CD4-positive, alpha-beta T cell treated with Interleukin-4 for 1 hour (primary cell): ENCODE measurements around the gene PLCL1.

Experiments used
- DNase-seq, 2 donors: peaks; one replicate each; pipeline ENCODE4 v3.0.0-alpha.2; 2020 to 2022

Gene PLCL1

GRCh38 chr2:197929886-197930227, 125.5 kb downstream of the PLCL1 start:
- DNase-seq = no peak

GRCh38 chr2:197930570-197931278, 126.3 kb downstream of the PLCL1 start:
- no peak for DNase-seq

GRCh38 chr2:197931661-197932312, 127.4 kb downstream of the PLCL1 start:
- no peak for DNase-seq

DNA sequence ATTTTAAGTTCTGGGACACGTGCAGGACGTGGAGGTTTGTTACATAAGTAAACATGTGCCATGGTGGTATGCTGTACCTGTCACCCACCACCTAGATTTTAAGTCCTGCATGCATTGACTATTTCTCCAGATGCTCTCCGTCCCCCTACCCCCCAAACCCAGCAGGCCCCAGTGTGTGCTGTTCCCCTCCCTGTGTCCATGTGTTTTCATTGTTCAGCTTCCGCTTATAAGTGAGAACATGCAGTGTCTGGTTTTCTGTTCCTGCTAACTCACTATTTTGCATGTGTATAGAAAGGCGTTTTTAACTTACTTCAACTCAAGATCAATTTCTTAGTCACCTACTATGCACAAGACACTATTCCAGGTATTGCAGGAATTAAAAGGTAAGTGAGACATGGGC, 128.0 kb downstream of the PLCL1 start:
- DNase-seq = no peak

DNA sequence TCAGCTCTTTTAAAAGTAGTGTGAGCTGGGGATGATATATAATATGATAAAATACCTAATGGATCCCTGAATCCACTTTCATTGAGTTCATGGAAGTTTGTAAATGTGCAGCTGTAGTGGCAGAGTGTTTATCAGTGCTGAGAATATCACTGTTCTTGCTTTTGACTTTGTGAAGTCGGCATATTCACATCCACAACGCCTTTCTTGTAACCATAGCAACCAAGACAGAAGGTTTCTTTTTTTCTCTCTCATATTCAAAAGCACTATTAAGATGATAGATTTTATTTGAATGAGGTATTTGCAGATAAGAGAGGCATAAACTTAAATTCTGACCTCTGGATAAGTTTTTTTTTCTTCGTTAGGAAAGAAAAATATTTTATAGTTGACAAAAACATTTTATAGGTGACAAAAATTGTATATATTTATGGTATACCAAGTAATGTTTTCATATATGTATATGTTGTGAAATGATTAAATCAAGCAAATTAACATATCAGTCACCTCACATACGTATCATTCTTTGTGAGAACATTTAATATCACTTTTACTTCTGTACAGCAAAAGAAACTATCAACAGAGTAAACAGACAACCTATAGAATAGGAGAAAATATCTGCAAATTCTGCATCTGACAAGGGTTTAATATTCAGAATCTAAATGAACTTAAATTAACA, 130.0 kb downstream of the PLCL1 start:
- peak in 1 of 2 donors; percentile 47 for DNase-seq

DNA sequence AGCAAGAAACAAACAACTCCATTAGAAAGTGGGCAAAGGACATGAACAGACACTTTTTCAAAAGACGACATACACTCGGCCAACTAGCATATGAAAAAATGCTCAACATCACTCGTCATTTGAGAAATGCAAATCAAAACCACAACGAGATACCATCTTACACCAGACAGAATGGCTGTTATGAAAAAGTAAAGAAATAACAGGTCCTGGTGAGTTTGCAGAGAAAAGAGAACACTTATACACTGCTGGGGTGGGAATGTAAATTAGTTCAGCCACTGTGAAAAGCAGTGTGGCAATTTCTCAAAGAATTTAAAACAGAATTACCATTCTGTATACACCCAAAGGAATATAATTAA, 130.5 kb downstream of the PLCL1 start:
- peak in 1 of 2 donors; percentile 51 for DNase-seq

GRCh38 chr2:197937814-197938213, 133.4 kb downstream of the PLCL1 start:
- DNase-seq = no peak

DNA sequence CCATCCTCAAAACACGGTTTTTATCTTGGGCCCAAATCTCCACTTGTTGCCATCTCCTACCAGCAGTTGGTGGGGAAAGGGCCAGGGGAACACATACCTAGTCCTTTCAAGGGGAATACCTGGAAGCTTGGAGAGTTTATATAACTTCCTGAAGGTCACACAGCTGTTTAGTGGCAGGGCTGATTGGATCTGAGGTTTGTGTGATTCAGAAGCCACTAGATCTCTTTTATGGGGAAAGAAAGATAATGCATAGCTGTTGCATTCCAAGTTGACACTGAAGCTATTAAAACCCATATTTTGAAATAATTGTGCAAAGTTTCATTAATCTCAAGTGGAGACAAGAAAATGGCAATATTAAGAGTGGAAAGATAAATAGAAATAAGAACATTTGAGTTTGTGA, 134.2 kb downstream of the PLCL1 start:
- no peak for DNase-seq

GRCh38 chr2:197939787-197940186, 135.4 kb downstream of the PLCL1 start:
- DNase-seq = no peak

GRCh38 chr2:197940382-197940781, 136.0 kb downstream of the PLCL1 start:
- DNase-seq = no peak

GRCh38 chr2:197941715-197942114, 137.3 kb downstream of the PLCL1 start:
- no peak for DNase-seq

- no peak for DNase-seq
These were observed 139.3 kb downstream of the PLCL1 start for GRCh38 chr2:197943731-197944130.

- no peak for DNase-seq
These were observed 140.2 kb downstream of the PLCL1 start for GRCh38 chr2:197944416-197945096.

DNA sequence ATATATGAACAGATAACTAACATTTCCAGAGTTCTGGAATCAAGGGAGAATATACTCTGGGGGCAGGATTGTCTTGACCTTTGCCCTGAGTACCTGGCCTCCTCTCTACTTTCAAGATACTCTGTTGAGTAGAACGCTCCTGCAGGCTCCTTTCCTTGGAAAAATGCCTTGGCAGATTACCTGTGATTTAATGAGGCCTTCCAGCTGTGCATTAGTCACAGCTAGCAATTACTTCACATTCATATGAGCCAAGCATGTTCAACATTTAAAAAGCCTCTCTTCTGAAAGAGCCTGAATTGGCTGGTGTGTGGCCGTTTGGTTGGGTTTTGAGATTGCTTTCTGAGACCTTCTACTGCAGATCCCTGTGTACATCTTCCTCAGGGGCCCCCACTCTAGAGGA, 142.2 kb downstream of the PLCL1 start:
- DNase-seq = no peak

- DNase-seq = no peak
These were observed 142.9 kb downstream of the PLCL1 start for GRCh38 chr2:197947219-197947757.

GRCh38 chr2:197949224-197949623, 144.8 kb downstream of the PLCL1 start:
- DNase-seq = no peak

GRCh38 chr2:197950006-197950405, 145.6 kb downstream of the PLCL1 start:
- DNase-seq = no peak

DNA sequence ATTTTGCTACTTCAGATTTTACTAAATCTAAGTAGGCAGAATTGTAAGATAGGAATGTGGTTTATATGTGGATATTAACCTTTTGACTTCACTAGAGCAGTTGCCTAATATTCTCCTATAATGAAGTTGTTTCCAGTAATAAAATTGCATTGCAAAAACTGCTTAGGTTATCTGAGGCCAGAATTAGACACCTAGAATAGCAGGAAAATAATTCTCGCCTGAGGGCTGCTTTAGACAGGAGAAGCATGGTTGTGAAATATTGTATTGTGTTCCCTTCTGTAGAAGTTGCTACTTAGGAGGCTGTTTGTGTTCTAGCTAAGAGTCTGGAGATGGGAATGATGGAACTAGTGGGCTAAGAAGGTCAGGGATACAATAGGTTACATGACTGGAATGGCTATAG, 146.3 kb downstream of the PLCL1 start:
- no peak for DNase-seq

GRCh38 chr2:197952540-197953202, 148.3 kb downstream of the PLCL1 start:
- no peak for DNase-seq

DNA sequence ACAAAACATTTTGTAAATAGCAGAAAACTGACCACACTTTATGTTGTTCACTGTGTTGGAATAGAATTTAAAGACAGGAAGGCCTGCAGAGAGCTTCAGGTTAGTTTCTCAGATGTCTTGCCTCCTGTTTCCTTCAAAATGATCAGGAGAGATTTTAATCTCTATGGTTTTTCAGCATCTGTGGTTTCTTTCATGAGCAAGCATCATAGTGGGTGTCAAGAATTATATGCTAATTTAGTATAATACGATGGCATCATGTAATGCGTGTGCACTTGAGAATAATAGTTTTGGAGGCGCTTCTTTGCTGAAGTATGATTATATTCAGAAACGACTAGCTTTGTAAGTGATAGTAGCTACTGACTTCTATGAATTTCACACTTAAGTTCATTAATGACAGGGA, 149.9 kb downstream of the PLCL1 start:
- DNase-seq = peak in 1 of 2 donors; percentile 35

GRCh38 chr2:197958592-197959150, 154.3 kb downstream of the PLCL1 start:
- DNase-seq = no peak

GRCh38 chr2:197959383-197959782, 155.0 kb downstream of the PLCL1 start:
- DNase-seq = no peak

DNA sequence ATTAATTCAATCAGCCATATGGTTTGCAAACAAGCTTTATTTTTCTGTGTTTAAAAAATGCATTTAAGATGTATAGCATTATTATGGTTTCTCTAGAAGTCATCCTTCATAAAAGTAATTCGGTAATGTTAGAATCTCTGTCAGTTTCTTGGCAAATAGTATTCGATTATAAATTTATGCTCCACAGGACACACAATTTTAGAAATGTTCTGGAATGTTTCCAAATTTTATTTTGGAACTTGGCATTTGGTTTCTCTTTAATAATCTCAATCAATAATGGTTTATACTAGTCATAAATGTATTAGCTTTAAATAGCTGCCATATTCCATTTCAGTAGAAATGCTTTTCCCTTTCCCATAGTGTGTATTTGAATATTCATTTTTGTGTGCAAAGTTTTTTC, 156.4 kb downstream of the PLCL1 start:
- DNase-seq = no peak
